ENCODE results near the gene TPP1.

TPP1 gene

GRCh38 chr11:6653656-6654055, 34.4 kb upstream of the TPP1 start:
- no peaks in the 10 kb centered on the region for H3K36me3 ChIP-seq (ENCODE audit: low read depth)
- TF ChIP-seq, protein P1, sequence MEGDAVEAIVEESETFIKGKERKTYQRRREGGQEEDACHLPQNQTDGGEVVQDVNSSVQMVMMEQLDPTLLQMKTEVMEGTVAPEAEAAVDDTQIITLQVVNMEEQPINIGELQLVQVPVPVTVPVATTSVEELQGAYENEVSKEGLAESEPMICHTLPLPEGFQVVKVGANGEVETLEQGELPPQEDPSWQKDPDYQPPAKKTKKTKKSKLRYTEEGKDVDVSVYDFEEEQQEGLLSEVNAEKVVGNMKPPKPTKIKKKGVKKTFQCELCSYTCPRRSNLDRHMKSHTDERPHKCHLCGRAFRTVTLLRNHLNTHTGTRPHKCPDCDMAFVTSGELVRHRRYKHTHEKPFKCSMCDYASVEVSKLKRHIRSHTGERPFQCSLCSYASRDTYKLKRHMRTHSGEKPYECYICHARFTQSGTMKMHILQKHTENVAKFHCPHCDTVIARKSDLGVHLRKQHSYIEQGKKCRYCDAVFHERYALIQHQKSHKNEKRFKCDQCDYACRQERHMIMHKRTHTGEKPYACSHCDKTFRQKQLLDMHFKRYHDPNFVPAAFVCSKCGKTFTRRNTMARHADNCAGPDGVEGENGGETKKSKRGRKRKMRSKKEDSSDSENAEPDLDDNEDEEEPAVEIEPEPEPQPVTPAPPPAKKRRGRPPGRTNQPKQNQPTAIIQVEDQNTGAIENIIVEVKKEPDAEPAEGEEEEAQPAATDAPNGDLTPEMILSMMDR (IDR thresholded peaks at IDR 0.05; ENCODE audit: poor library complexity, severe bottlenecking) = no peak
- H3K4me1 ChIP-seq (ENCODE audit: insufficient read depth, poor library complexity, severe bottlenecking) = no peaks in the 10 kb centered on the region
- ATAC-seq (ENCODE audit: low read depth) = no peak
- no peaks in the 10 kb centered on the region for H3K9me3 ChIP-seq (ENCODE audit: severe bottlenecking)
- peaks cover 45% of the 10 kb centered on the region for H3K27me3 ChIP-seq (ENCODE audit: insufficient read depth, poor library complexity, severe bottlenecking)
- H3K27ac ChIP-seq (ENCODE audit: poor library complexity, severe bottlenecking) = no peak overlapping the region
- no peak overlapping the region for H3K4me3 ChIP-seq (ENCODE audit: severe bottlenecking)
- DNase-seq (ENCODE audit: low spot score) = no peak

- DNase-seq (ENCODE audit: low spot score) (no peak), ATAC-seq (ENCODE audit: low read depth) (no peak)
- Histone ChIP-seq H3K4me1 (ENCODE audit: insufficient read depth, poor library complexity, severe bottlenecking) (no peaks in the 10 kb centered on the region), H3K9me3 (ENCODE audit: severe bottlenecking) (no peaks in the 10 kb centered on the region), H3K27me3 (ENCODE audit: insufficient read depth, poor library complexity, severe bottlenecking) (peaks cover 41% of the 10 kb centered on the region), H3K36me3 (ENCODE audit: low read depth) (no peaks in the 10 kb centered on the region), H3K27ac (ENCODE audit: poor library complexity, severe bottlenecking) (no peak overlapping the region), H3K4me3 (ENCODE audit: severe bottlenecking) (no peak overlapping the region)
- TF ChIP-seq, protein P1 (IDR thresholded peaks at IDR 0.05; ENCODE audit: poor library complexity, severe bottlenecking) = no peak
Measured at GRCh38 chr11:6653097-6653496, 33.9 kb upstream of the TPP1 start.

DNA sequence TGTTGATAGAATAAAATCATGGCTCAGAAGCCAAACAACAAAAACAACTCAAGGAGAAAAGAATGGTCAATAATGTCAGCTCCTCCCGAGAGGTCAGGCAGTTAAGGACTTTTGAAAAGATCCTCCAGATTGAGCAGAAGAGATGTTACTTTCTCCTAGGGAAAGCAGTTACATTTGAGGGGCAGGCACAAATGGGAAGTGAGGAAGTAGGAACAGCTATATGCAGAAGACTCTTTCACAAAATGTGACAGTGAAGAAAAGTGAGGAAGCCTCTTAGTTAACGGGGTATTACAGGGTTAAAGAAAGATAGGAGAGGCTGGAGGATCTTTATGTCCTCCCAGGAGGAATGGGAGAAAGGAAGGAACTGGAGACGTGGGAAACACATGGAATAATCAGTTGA, 33.0 kb upstream of the TPP1 start:
- Histone ChIP-seq H3K4me1 (ENCODE audit: insufficient read depth, poor library complexity, severe bottlenecking) (no peaks in the 10 kb centered on the region), H3K27me3 (ENCODE audit: insufficient read depth, poor library complexity, severe bottlenecking) (peaks cover 32% of the 10 kb centered on the region), H3K36me3 (ENCODE audit: low read depth) (no peaks in the 10 kb centered on the region), H3K4me3 (ENCODE audit: severe bottlenecking) (no peak overlapping the region), H3K27ac (ENCODE audit: poor library complexity, severe bottlenecking) (no peak overlapping the region), H3K9me3 (ENCODE audit: severe bottlenecking) (no peaks in the 10 kb centered on the region)
- TF ChIP-seq, protein P1 (IDR thresholded peaks at IDR 0.05; ENCODE audit: poor library complexity, severe bottlenecking) = no peak
- ATAC-seq (ENCODE audit: low read depth) = no peak
- DNase-seq (ENCODE audit: low spot score) = no peak

DNA sequence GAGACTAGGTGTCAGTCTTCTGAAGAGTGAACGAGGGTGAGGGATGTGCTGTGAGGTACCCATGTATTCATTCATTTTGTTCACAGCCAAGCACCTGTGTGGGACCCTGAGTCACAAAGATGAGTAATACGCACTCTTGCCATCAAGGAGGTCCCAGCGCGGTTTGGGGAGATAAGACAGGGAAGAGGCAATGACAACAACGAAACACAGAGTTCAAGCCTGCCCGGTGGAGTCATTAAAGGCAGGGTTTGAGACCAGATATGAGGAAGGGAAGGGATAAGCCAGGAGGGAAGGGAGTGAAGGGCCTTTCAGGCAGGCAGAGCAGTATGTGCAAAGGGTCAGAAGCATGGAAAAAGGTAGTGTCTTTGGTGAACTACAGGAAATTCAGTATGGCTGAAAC, 31.8 kb upstream of the TPP1 start:
- peaks cover 20% of the 10 kb centered on the region for H3K27me3 ChIP-seq (ENCODE audit: insufficient read depth, poor library complexity, severe bottlenecking)
- H3K4me1 ChIP-seq (ENCODE audit: insufficient read depth, poor library complexity, severe bottlenecking) = no peaks in the 10 kb centered on the region
- TF ChIP-seq, protein P1 (IDR thresholded peaks at IDR 0.05; ENCODE audit: poor library complexity, severe bottlenecking) = no peak
- H3K36me3 ChIP-seq (ENCODE audit: low read depth) = no peaks in the 10 kb centered on the region
- no peak overlapping the region for H3K4me3 ChIP-seq (ENCODE audit: severe bottlenecking)
- H3K9me3 ChIP-seq (ENCODE audit: severe bottlenecking) = no peaks in the 10 kb centered on the region
- ATAC-seq (ENCODE audit: low read depth) = no peak
- no peak overlapping the region for H3K27ac ChIP-seq (ENCODE audit: poor library complexity, severe bottlenecking)
- no peak for DNase-seq (ENCODE audit: low spot score)

DNA sequence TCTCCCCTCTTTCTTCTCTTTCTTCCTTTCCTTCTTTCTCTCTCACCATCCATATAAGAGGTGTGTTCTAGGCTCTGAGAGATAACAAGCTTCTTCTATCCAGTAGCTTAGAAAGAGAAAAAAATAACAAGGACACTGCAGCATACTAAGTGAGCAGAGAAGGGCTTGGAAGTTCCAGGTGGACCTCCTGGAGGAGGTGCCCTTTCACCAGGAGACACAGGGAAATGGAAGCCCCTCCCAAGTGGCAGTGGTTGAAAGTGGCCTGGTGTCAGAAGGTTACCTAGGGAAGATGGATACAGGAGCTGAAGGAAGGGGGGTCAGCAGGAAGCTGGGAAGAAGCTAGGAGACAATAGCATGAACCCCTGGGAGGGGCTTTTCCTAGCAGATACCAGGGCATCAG, 30.9 kb upstream of the TPP1 start:
- no peaks in the 10 kb centered on the region for H3K4me1 ChIP-seq (ENCODE audit: insufficient read depth, poor library complexity, severe bottlenecking)
- TF ChIP-seq, protein P1 (IDR thresholded peaks at IDR 0.05; ENCODE audit: poor library complexity, severe bottlenecking) = no peak
- H3K9me3 ChIP-seq (ENCODE audit: severe bottlenecking) = no peaks in the 10 kb centered on the region
- H3K4me3 ChIP-seq (ENCODE audit: severe bottlenecking) = no peak overlapping the region
- H3K27ac ChIP-seq (ENCODE audit: poor library complexity, severe bottlenecking) = no peak overlapping the region
- no peaks in the 10 kb centered on the region for H3K36me3 ChIP-seq (ENCODE audit: low read depth)
- ATAC-seq (ENCODE audit: low read depth) (no peak), DNase-seq (ENCODE audit: low spot score) (no peak)
- H3K27me3 ChIP-seq (ENCODE audit: insufficient read depth, poor library complexity, severe bottlenecking) = peaks cover 18% of the 10 kb centered on the region

Data from RWPE2 (cell line).